Sigmoid colon (tissue), 3 donors: ENCODE data around the gene ISYNA1.

Experiments used
- POLR2A ChIP-seq, 2 donors: fragments of 450-650 bp; IDR thresholded peaks; one replicate each; pipeline ENCODE4 v1.6.1; 2016; ENCODE audit warnings: antibody characterized with exemption in 2 of 2, mild to moderate bottlenecking in 2 of 2, moderate library complexity in 2 of 2
- TF ChIP-seq, protein P1 (sequence below), 4 experiments: fragments of 450-650 bp in 3 of 4; fragments of 200-600 bp in 1 of 4; IDR thresholded peaks; one replicate each; pipeline ENCODE4 v1.5.1; 2016 to 2019; ENCODE audit warnings: antibody characterized with exemption in 4 of 4, mild to moderate bottlenecking in 3 of 4, moderate library complexity in 2 of 4

DNA sequence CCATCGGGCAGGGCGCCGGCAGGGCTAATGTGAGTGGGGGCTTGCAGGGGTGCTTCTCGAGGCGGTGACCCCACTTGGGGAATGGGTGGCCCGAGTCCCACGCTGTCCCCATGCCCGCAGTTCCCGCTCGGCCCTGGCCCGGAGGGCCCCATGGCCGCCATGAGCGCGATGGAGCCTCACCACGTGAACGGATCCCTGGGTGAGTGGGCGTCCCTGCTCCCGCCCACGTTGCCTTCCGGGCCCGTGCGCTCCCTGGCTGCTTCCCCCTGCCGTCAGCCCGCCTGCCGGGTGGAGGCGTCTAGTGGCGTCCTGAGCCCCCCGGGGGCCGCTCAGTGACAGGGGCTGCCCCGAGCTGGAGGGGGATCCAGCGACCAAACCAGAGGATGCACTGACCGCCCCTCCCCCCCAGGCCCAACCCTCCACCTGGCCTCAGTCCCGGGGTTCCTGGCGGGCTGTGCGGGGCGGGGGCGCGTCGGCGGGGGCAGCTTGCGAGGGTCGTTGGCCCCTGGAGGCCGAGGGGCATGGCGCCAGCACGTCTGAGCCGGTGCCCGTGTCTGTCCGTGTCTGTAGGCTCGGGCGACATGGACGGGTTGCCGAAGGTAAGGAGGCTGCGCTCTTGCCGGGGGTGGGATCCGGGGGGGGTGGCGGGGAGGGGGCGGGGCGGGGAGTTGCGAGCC, 4.8 kb downstream of the ISYNA1 start:
- no peak for TF ChIP-seq POLR2A (IDR thresholded peaks at IDR 0.05)
- TF ChIP-seq, protein P1, sequence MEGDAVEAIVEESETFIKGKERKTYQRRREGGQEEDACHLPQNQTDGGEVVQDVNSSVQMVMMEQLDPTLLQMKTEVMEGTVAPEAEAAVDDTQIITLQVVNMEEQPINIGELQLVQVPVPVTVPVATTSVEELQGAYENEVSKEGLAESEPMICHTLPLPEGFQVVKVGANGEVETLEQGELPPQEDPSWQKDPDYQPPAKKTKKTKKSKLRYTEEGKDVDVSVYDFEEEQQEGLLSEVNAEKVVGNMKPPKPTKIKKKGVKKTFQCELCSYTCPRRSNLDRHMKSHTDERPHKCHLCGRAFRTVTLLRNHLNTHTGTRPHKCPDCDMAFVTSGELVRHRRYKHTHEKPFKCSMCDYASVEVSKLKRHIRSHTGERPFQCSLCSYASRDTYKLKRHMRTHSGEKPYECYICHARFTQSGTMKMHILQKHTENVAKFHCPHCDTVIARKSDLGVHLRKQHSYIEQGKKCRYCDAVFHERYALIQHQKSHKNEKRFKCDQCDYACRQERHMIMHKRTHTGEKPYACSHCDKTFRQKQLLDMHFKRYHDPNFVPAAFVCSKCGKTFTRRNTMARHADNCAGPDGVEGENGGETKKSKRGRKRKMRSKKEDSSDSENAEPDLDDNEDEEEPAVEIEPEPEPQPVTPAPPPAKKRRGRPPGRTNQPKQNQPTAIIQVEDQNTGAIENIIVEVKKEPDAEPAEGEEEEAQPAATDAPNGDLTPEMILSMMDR (IDR thresholded peaks at IDR 0.05): no peak
